Measurements from ENCODE around the gene SEC22A. TPM values are rescaled to one million over a fixed set of nuclear protein-coding genes. Genes with fewer than 3 reads are reported as not detected.

The SEC22A gene
- 10 to 100 TPM; 28.5 to 45.2 (median 33.1) TPM for total RNA-seq

DNA sequence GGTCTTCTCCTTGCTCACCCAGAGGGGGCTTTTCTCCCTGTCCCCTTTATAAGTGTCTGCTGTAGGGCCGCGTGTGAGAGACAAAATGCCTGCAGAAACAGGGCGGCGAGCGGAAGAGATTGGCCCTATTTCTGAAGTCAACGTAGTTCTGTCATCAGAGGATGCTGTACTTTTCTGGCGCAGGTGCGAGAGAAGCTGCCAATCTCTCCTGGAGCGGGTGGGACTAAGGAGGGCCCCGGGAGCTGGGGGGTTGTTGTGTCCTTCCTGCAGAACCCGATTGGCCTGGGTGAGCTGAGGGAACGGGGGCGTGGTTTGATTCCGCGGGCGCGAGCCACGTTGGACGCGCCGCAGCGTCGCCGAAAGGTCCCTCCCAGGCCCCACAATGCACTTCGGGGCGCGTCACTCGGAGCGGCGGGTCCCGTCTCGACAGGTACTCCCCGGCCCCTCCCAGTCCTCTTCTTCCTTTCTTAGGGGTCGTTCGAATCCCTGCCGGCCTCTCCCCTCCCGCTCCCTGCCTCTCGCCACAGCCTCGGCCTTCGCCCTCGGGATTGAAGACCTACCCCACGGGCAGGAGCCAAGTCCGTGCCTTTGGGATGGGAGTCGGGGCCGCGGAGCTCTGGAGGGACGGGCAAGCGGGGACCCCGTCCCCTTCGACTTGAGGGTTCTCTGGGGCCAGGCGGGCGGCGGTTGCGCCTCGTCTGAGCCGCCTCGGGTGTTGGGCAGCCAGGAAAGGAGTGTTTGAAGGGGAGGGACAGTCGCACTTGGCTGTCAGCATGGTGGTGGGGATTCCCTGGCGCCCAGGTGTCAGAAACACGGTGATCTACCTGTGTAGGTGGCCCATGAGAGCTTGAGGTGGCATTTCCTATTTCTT, at the start of gene SEC22A:
Gene SEC22A, plus strand, starts transcription at position 387 of the 871 bp plus-strand sequence. CDS start 7,275 bp downstream, outside the sequence.
- peaks cover 0 to 3% of the 10 kb centered on the region in 2 donors for H3K4me1 ChIP-seq
- H3K9me3 ChIP-seq, result no peaks in the 10 kb centered on the region
- DNase-seq (ENCODE audit: low spot score in 2 of 2), result peak; percentile 88 to 91
- no peak for TF ChIP-seq CTCF (IDR thresholded peaks at IDR 0.05)
- TF ChIP-seq POLR2AphosphoS5 (IDR thresholded peaks at IDR 0.05), result peak; percentile 65 to 96 (median 79)
- peak; percentile 66 for TF ChIP-seq POLR2A (IDR thresholded peaks at IDR 0.05)
- peak within 1 kb of the TSS; percentile 90 to 95 for H3K27ac ChIP-seq
- H3K4me3 ChIP-seq, result peak within 1 kb of the TSS; percentile 76 to 95 (median 91)
- no peaks in the 10 kb centered on the region for H3K36me3 ChIP-seq
- H3K27me3 ChIP-seq, result no peaks in the 10 kb centered on the region
- intact Hi-C loops (cut with DNase I; ENCODE audit: low total_unique reads), result no loop called here

DNA sequence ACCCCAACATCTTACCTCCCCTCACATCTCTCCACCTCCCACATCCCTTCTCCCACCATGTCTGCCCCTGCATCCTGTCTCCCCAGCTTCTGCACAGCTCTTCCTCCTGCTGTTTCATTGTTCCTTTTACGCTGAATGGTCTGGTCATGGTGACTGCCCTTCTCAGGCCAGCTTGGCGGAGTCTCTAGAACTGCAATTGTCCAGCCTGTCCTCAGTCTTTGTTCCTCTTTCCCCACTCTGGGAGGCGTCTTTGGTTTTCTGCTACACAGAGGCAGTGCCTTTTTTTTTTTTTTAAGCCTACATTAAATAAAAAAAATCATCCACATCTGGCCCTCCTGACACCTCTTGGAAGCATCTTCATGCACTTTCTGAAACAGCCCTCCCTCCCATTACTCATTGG, 49.1 kb upstream of the SEC22A start:
- Histone ChIP-seq H3K4me3 (no peak overlapping the region), H3K9me3 (no peaks in the 10 kb centered on the region), H3K27me3 (no peaks in the 10 kb centered on the region), H3K27ac (no peak overlapping the region), H3K4me1 (no peaks in the 10 kb centered on the region), H3K36me3 (peaks cover 5% of the 10 kb centered on the region)
- DNase-seq (ENCODE audit: low spot score in 2 of 2), result no peak
- no peak for TF ChIP-seq CTCF (IDR thresholded peaks at IDR 0.05)
- TF ChIP-seq POLR2AphosphoS5 (IDR thresholded peaks at IDR 0.05), result no peak
- TF ChIP-seq POLR2A (IDR thresholded peaks at IDR 0.05), result no peak
- intact Hi-C loops (cut with DNase I; ENCODE audit: low total_unique reads), result no loop called here

GRCh38 chr3:123153125-123154019, 48.4 kb upstream of the SEC22A start:
- TF ChIP-seq CTCF (IDR thresholded peaks at IDR 0.05) (no peak), POLR2A (IDR thresholded peaks at IDR 0.05) (no peak)
- Histone ChIP-seq H3K27ac (no peak overlapping the region), H3K4me1 (no peaks in the 10 kb centered on the region), H3K9me3 (no peaks in the 10 kb centered on the region), H3K4me3 (no peak overlapping the region), H3K27me3 (no peaks in the 10 kb centered on the region), H3K36me3 (peaks cover 5% of the 10 kb centered on the region)
- DNase-seq (ENCODE audit: low spot score in 2 of 2), result no peak
- intact Hi-C loops (cut with DNase I; ENCODE audit: low total_unique reads), result no loop called here

DNA sequence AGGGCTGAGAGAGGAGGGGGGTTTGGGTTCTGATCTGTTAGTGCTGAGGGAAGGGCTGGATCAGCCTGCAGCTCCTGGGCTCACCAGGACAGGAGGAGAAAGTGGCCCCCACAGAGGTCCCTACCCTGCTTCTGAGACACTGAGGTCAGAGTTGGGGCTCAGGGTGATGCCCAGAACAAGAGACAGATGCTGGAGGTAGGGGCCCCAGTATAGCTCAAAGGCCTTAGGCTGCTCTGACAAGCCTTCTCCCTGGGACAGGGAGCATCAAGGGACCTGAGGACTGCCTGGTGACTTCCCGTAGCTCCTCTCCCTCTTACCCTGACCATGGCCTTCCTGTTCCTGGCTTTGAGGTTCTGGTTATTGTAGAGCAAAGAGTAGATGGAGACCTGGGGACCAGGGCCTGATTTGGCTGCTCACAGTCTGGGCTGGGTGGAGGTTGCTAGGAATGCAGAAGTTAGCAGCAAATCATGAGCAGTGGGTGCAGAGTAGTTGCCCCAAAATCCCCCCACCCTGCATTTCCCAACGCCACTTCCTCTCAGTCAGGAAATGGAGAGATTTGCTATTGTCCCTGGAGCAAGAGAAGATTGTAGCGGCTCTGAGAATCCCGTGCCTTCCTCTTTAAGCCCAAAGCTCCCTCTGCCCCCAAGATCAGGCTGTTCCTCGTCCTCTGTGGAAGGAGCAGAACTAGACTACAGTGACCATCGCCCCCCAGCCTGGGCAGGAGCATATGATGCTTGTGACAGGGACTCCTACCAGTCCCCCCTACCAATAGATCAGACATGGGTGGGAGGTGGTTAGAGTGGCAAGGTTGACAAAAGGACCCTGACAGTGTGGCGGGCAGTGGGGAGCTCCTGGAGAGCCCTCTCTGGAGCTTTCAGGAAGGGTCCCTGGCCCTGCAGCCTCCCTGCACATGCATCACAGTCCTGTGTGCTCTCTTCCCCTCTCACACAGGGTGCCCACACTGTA, 47.4 kb upstream of the SEC22A start:
- Histone ChIP-seq H3K27me3 (no peaks in the 10 kb centered on the region), H3K4me3 (no peak overlapping the region), H3K27ac (no peak overlapping the region), H3K36me3 (peaks cover 5% of the 10 kb centered on the region), H3K4me1 (no peaks in the 10 kb centered on the region), H3K9me3 (no peaks in the 10 kb centered on the region)
- intact Hi-C loops (cut with DNase I; ENCODE audit: low total_unique reads), result no loop called here
- TF ChIP-seq POLR2AphosphoS5 (IDR thresholded peaks at IDR 0.05) (no peak), POLR2A (IDR thresholded peaks at IDR 0.05) (no peak), CTCF (IDR thresholded peaks at IDR 0.05) (no peak)
- DNase-seq (ENCODE audit: low spot score in 2 of 2), result no peak
